Hepatocyte (in vitro differentiated cells): ENCODE measurements around the gene SBF2. TPM values are rescaled to one million over a fixed set of nuclear protein-coding genes. Genes with fewer than 3 reads are reported as not detected.

ENCODE experiments used
- polyA plus RNA-seq: library from polyadenylated mRNA; unstranded; fragments of >200 nt; fragmentation: Nextera tagmentation; extraction: Ambion mirVana; gene quantifications from 2 replicates; pipeline ENCODE4 v1.2.1, GENCODE V29; 2016
- small RNA-seq: library from RNA; depleted of rRNA; stranded (forward); fragments of <200 nt; gene quantifications from one replicate; pipeline ENCODE3, GENCODE V24; 2014
- total RNA-seq: library from RNA; depleted of rRNA; stranded (reverse); fragments of >200 nt; gene quantifications from 2 replicates; pipeline ENCODE4 v1.2.3, GENCODE V29; 2014

Gene SBF2
- total and polyA plus RNA-seq, 2 experiments from 2014 or later, result 25.7 to 83.2 TPM

Small RNA genes within 50 kb of the gene (small RNA-seq; reads per million reads assigned to genes)
- gene AC080023.2, result not detected
- gene RNU7-28P, result not detected

Other genes with a start within 250 kb of the SBF2 start
- 74.1 and 87.8 TPM in 2 replicates for gene ADM, start 10.9 kb upstream of the SBF2 start, total RNA-seq
- gene ADM, start 10.9 kb upstream of the SBF2 start, polyA plus RNA-seq, result 84.6 and 90.3 TPM in 2 replicates
- 3.4 and 4.1 TPM in 2 replicates for gene AMPD3, start 161.0 kb upstream of the SBF2 start, total RNA-seq
- 1.8 and 3.6 TPM in 2 replicates for gene AMPD3, start 161.0 kb upstream of the SBF2 start, polyA plus RNA-seq
- gene RNF141, start 247.0 kb upstream of the SBF2 start, total RNA-seq, result 31.1 and 32.9 TPM in 2 replicates
- 20.7 and 21.2 TPM in 2 replicates for gene RNF141, start 247.0 kb upstream of the SBF2 start, polyA plus RNA-seq